Measurements from ENCODE around the gene PLK4. TPM values are rescaled to one million over a fixed set of nuclear protein-coding genes. Genes with fewer than 3 reads are reported as not detected.
A peak's percentile ranks its signal among the peaks of the same experiment; 100 is the strongest.

The PLK4 gene
- total RNA-seq (13.8 TPM), polyA plus RNA-seq (1 to 10 TPM; 1.3 to 4.5 (median 2.4) TPM)

DNA sequence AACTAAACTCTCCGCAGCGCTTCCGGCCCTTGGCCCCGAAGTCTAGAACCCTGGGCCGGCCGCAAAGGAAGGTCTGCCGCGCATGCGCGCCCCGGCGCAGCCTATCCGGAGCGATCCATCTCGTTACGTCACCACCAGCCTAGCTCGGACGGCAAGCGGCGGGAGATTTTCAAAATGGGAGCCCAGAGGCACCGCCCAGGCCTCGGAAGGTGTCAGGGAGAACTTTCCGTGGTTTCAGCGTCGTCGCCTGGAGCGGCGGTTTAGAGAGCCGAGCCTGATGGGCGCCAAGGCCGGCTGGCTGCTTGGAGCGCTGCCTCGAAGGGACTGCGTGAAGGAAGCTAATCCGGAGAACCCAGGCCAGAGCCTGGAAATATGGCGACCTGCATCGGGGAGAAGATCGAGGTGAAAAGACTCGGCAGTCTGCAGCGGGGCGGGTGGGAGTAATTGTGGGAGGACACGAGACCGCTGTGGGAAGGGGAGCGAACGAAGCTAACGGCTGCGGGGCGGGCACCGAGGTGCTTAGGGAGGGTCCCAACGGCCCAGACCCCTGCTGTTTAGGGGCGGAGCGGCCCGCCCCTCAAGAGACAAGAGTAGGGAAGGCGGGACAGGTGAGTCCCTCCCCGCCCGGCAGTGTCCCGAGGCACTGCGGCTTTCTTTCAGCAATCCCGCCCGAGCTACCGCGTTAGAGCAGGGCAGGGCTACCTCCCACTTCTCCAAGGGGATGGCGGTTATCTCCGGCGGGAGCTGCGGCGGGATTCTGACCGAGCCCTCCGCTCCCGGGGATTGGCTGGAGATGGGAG lies at the start of gene PLK4:
TSS of gene PLK4 (plus strand) at position 131 of the 800 bp plus-strand sequence. CDS start at position 373, 242 bp downstream.
- Mint-ChIP-seq H3K4me3 (peak within 1 kb of the TSS; percentile 91 to 99 (median 94)), H3K27me3 (peaks cover 8% of the 10 kb centered on the region), H3K9me3 (no peaks in the 10 kb centered on the region), H3K4me1 (peaks cover 11 to 35% (median 22%) of the 10 kb centered on the region in 4 donors), H3K36me3 (peaks cover 9% of the 10 kb centered on the region), H3K27ac (peak within 1 kb of the TSS; percentile 97 to 98 (median 97))
- Histone ChIP-seq H3K27me3 (ENCODE audit: control insufficient read depth, insufficient read depth, low read length) (no peaks in the 10 kb centered on the region), H3K36me3 (ENCODE audit: control insufficient read depth, insufficient read depth, low read length) (no peaks in the 10 kb centered on the region), H3K27ac (ENCODE audit: insufficient read depth, low read length, poor library complexity, severe bottlenecking) (peak within 1 kb of the TSS; percentile 91), H3K4me3 (ENCODE audit: low read depth, low read length) (peak within 1 kb of the TSS; percentile 98), H3K4me1 (ENCODE audit: control insufficient read depth, insufficient read depth, low read length, poor library complexity, severe bottlenecking) (peaks cover 18% of the 10 kb centered on the region), H3K9me3 (ENCODE audit: control insufficient read depth in 2 of 2, low read length in 2 of 2) (no peaks in the 10 kb centered on the region)
- peak; percentile 95 for ATAC-seq (ENCODE audit: low read depth in 2 of 2)
- DNase-seq: peak; percentile 85 to 98 (median 95)

DNA sequence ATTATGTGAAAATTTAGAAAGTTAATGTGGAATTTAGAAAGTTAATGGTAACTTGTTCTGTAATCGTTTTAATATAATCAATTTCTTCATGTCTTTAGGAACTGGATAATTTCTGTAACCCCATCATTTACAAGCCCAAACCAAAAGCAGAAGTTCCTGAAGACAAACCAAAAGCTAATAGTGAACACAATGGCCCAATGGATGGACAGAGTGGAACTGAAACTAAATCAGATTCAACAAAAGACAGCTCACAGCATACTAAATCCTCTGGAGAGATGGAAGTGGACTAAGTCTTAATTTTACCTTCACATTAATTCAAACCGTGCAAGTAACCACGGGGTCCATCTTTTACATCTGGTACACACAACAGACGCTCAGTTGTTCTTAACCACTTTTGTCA lies 48.1 kb upstream of the PLK4 start:
- Mint-ChIP-seq H3K4me1 (no peaks in the 10 kb centered on the region), H3K27me3 (peaks cover 7% of the 10 kb centered on the region), H3K9me3 (peaks cover 0 to 2% (median 0%) of the 10 kb centered on the region in 7 donors), H3K27ac (no peak overlapping the region), H3K36me3 (no peaks in the 10 kb centered on the region), H3K4me3 (no peak overlapping the region)
- Histone ChIP-seq H3K4me3 (ENCODE audit: low read depth, low read length) (no peak overlapping the region), H3K4me1 (ENCODE audit: control insufficient read depth, insufficient read depth, low read length, poor library complexity, severe bottlenecking) (no peaks in the 10 kb centered on the region), H3K27ac (ENCODE audit: insufficient read depth, low read length, poor library complexity, severe bottlenecking) (no peak overlapping the region), H3K36me3 (ENCODE audit: control insufficient read depth, insufficient read depth, low read length) (no peaks in the 10 kb centered on the region), H3K27me3 (ENCODE audit: control insufficient read depth, insufficient read depth, low read length) (peaks cover 2% of the 10 kb centered on the region), H3K9me3 (ENCODE audit: control insufficient read depth in 2 of 2, low read length in 2 of 2) (no peaks in the 10 kb centered on the region)
- ATAC-seq (ENCODE audit: low read depth in 2 of 2) (no peak), DNase-seq (no peak)

DNA sequence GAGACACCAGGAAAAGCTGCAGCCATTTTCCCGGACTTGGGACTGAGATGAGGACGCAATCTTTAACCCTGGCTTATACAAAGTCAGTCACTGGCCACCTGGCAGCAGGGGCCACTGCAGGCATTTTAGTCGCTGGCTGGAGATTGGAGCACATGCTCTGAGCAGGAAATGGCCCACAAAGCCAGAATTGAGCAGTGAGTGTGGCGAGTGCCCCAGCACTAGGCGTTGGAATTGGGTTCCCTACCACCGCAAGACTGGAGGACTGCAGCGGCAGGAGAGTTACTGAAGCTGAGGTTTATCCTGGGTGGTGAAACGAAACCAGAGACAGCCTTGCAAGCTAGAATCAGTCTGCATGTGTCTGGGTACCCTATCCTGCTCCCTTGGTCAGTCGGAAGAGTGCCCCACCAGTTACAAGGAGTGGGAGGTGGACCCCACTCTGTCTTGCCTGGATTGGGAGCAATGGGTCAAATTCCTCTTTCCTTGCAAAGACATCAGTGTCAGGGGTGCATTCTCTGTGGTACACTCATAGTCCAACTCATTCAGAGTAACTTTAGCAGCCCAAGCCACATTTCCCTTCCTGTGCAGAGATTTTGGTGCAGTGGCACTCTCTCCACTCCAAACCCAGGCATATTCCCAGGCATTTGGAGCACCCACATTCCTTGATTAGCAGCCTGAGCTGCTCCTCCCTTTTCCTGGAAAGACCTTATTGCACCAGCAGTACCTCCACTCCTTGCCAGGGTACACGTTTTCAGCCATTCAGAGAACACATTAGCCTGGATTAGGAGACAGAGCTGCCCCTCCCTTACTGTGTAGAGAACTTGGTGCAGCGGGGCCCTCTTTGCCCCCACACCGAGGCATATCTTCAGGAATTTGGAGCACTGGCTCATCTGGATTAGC lies 36.7 kb upstream of the PLK4 start:
- H3K27ac ChIP-seq (ENCODE audit: insufficient read depth, low read length, poor library complexity, severe bottlenecking): no peak overlapping the region
- Mint-ChIP-seq H3K27me3 (no peaks in the 10 kb centered on the region), H3K36me3 (peaks cover 21% of the 10 kb centered on the region), H3K4me3 (no peak overlapping the region), H3K27ac (no peak overlapping the region), H3K4me1 (peaks cover 0 to 2% (median 0%) of the 10 kb centered on the region in 4 donors), H3K9me3 (peaks cover 0 to 26% (median 11%) of the 10 kb centered on the region in 7 donors)
- ATAC-seq (ENCODE audit: low read depth in 2 of 2) (no peak), DNase-seq (no peak)
- peaks cover 13 to 26% of the 10 kb centered on the region in 2 experiments for H3K9me3 ChIP-seq (ENCODE audit: control insufficient read depth in 2 of 2, low read length in 2 of 2)
- H3K36me3 ChIP-seq (ENCODE audit: control insufficient read depth, insufficient read depth, low read length): no peaks in the 10 kb centered on the region
- H3K27me3 ChIP-seq (ENCODE audit: control insufficient read depth, insufficient read depth, low read length): no peaks in the 10 kb centered on the region
- H3K4me3 ChIP-seq (ENCODE audit: low read depth, low read length): no peak overlapping the region
- H3K4me1 ChIP-seq (ENCODE audit: control insufficient read depth, insufficient read depth, low read length, poor library complexity, severe bottlenecking): no peaks in the 10 kb centered on the region

DNA sequence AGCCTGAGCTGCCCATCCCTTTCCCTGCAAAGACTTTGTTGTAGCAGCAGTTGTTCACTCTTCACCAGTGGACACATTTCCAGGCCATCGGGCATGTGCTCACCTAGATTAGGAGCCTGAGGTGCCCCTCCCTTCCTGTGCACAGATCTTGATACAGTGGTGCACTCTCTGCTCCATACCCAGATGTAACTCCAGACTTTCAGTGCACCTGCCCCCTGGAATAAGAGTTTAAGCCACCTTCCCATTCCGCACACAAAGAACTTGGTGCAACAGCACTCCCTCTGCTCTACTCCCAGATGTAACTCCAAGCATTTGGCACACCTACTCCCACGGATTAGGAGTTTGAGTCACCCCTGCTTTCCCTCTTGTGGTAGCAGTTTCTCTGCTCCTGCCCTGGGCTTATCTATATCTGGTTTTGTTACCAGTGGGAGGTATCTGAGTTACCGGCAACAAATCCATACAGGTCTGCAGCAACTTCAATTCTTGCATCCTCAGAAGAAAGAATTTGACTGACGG lies 36.0 kb upstream of the PLK4 start:
- H3K27ac Mint-ChIP-seq: no peak overlapping the region
- H3K4me3 ChIP-seq (ENCODE audit: low read depth, low read length): no peak overlapping the region
- no peak overlapping the region for H3K4me3 Mint-ChIP-seq
- peaks cover 0 to 31% (median 14%) of the 10 kb centered on the region in 7 donors for H3K9me3 Mint-ChIP-seq
- no peaks in the 10 kb centered on the region for H3K36me3 ChIP-seq (ENCODE audit: control insufficient read depth, insufficient read depth, low read length)
- peaks cover 21% of the 10 kb centered on the region for H3K36me3 Mint-ChIP-seq
- H3K4me1 ChIP-seq (ENCODE audit: control insufficient read depth, insufficient read depth, low read length, poor library complexity, severe bottlenecking): no peaks in the 10 kb centered on the region
- peaks cover 16 to 33% of the 10 kb centered on the region in 2 experiments for H3K9me3 ChIP-seq (ENCODE audit: control insufficient read depth in 2 of 2, low read length in 2 of 2)
- H3K27me3 Mint-ChIP-seq: no peaks in the 10 kb centered on the region
- peaks cover 0 to 2% (median 0%) of the 10 kb centered on the region in 4 donors for H3K4me1 Mint-ChIP-seq
- DNase-seq (no peak), ATAC-seq (ENCODE audit: low read depth in 2 of 2) (no peak)
- no peak overlapping the region for H3K27ac ChIP-seq (ENCODE audit: insufficient read depth, low read length, poor library complexity, severe bottlenecking)
- H3K27me3 ChIP-seq (ENCODE audit: control insufficient read depth, insufficient read depth, low read length): no peaks in the 10 kb centered on the region

DNA sequence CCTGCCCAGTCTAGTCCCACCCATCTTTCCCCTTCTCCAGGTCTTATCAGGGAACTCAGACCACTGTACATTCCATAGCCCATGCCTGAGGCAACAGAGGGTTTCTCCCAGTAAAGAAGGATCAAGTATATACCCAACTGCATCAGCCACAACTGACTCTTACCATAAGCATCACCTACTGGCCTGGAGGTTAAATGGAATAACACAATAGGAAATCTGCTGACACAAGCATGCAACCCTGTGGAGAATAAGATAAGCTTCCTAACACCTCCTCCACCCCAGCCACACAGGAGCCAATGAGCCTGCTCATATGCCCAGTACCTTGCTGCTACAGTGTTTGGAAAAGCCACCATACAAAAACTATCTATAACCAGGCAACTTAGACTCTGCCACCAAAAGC lies 34.6 kb upstream of the PLK4 start:
- ATAC-seq (ENCODE audit: low read depth in 2 of 2) (no peak), DNase-seq (no peak)
- peaks cover 28% of the 10 kb centered on the region for H3K36me3 Mint-ChIP-seq
- no peaks in the 10 kb centered on the region for H3K27me3 Mint-ChIP-seq
- peak overlapping the region in 1 of 3 donors; percentile 44 for H3K27ac Mint-ChIP-seq
- peaks cover 28 to 46% of the 10 kb centered on the region in 2 experiments for H3K9me3 ChIP-seq (ENCODE audit: control insufficient read depth in 2 of 2, low read length in 2 of 2)
- H3K27me3 ChIP-seq (ENCODE audit: control insufficient read depth, insufficient read depth, low read length): no peaks in the 10 kb centered on the region
- H3K36me3 ChIP-seq (ENCODE audit: control insufficient read depth, insufficient read depth, low read length): no peaks in the 10 kb centered on the region
- H3K4me3 Mint-ChIP-seq: no peak overlapping the region
- H3K4me1 ChIP-seq (ENCODE audit: control insufficient read depth, insufficient read depth, low read length, poor library complexity, severe bottlenecking): no peaks in the 10 kb centered on the region
- peaks cover 0 to 2% (median 0%) of the 10 kb centered on the region in 4 donors for H3K4me1 Mint-ChIP-seq
- peaks cover 2 to 44% (median 21%) of the 10 kb centered on the region in 7 donors for H3K9me3 Mint-ChIP-seq
- H3K4me3 ChIP-seq (ENCODE audit: low read depth, low read length): no peak overlapping the region
- H3K27ac ChIP-seq (ENCODE audit: insufficient read depth, low read length, poor library complexity, severe bottlenecking): no peak overlapping the region

DNA sequence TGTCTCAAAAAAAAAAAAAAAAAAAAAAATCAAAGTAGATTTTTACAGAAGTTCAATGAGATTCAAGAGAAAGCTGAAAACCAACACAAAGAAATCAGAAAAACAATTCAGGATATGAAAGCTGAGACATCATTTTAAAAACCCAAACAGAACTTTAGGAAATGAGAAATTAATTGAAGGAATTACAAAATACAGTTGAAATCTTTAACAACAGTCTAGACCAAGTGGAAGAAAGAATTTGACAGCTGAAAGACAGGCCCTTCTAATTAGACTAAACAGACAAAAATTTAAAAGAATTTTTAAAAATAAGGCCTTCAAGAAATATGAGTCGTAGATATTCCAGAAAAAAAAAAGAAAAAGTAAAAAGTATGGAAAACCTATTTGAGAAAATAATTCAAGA lies 33.9 kb upstream of the PLK4 start:
- no peaks in the 10 kb centered on the region for H3K4me1 ChIP-seq (ENCODE audit: control insufficient read depth, insufficient read depth, low read length, poor library complexity, severe bottlenecking)
- no peak overlapping the region for H3K27ac ChIP-seq (ENCODE audit: insufficient read depth, low read length, poor library complexity, severe bottlenecking)
- peaks cover 29 to 52% of the 10 kb centered on the region in 2 experiments for H3K9me3 ChIP-seq (ENCODE audit: control insufficient read depth in 2 of 2, low read length in 2 of 2)
- H3K4me3 ChIP-seq (ENCODE audit: low read depth, low read length): no peak overlapping the region
- H3K36me3 ChIP-seq (ENCODE audit: control insufficient read depth, insufficient read depth, low read length): no peaks in the 10 kb centered on the region
- peaks cover 0 to 2% (median 0%) of the 10 kb centered on the region in 4 donors for H3K4me1 Mint-ChIP-seq
- H3K9me3 Mint-ChIP-seq: peaks cover 2 to 48% (median 21%) of the 10 kb centered on the region in 7 donors
- ATAC-seq (ENCODE audit: low read depth in 2 of 2) (no peak), DNase-seq (no peak)
- H3K27me3 Mint-ChIP-seq: no peaks in the 10 kb centered on the region
- H3K36me3 Mint-ChIP-seq: peaks cover 30% of the 10 kb centered on the region
- H3K27me3 ChIP-seq (ENCODE audit: control insufficient read depth, insufficient read depth, low read length): no peaks in the 10 kb centered on the region
- no peak overlapping the region for H3K4me3 Mint-ChIP-seq
- no peak overlapping the region for H3K27ac Mint-ChIP-seq

DNA sequence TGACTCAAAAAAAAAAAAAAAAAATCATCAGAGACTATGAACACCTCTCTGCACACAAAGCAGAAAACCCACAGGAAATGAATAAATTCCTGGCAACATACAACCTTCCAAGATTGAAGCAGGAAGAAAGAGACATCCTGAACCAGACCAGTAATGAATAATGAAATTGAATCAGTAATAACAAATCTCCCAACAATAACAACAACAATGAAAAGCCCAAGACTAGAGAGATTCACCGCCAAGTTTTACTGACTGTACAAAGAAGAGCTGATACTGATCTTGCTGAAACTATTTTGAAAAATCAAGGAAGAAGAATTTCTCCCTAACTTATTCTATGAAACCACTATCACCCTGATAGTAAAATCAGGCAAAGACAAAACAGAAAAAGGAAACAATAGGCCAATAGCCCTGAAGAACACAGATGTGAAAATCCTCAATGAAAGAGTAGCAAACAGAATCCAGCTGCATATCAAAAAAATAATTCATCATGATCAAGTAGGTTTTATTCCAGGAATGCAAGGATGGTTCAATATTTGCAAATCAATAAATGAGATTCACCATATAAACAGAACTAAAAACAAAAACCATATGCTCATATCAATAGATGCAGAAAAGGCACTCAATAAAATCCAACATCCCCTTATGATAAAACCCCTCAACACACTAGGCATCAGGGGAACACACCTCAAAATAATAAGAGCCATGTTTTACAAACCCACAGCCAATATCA lies 31.0 kb upstream of the PLK4 start:
- peaks cover 41 to 73% of the 10 kb centered on the region in 2 experiments for H3K9me3 ChIP-seq (ENCODE audit: control insufficient read depth in 2 of 2, low read length in 2 of 2)

More for the DNA sequence above, 31.0 kb upstream of the PLK4 start:
- no peaks in the 10 kb centered on the region for H3K27me3 Mint-ChIP-seq
- no peak overlapping the region for H3K27ac Mint-ChIP-seq
- peaks cover 32% of the 10 kb centered on the region for H3K36me3 Mint-ChIP-seq
- no peak overlapping the region for H3K4me3 ChIP-seq (ENCODE audit: low read depth, low read length)
- no peaks in the 10 kb centered on the region for H3K27me3 ChIP-seq (ENCODE audit: control insufficient read depth, insufficient read depth, low read length)
- no peak for ATAC-seq (ENCODE audit: low read depth in 2 of 2)
- no peak overlapping the region for H3K27ac ChIP-seq (ENCODE audit: insufficient read depth, low read length, poor library complexity, severe bottlenecking)
- DNase-seq: no peak
- no peaks in the 10 kb centered on the region for H3K4me1 ChIP-seq (ENCODE audit: control insufficient read depth, insufficient read depth, low read length, poor library complexity, severe bottlenecking)
- H3K9me3 Mint-ChIP-seq: peaks cover 2 to 62% (median 23%) of the 10 kb centered on the region in 7 donors
- H3K4me1 Mint-ChIP-seq: peaks cover 0 to 2% (median 0%) of the 10 kb centered on the region in 4 donors
- H3K4me3 Mint-ChIP-seq: no peak overlapping the region
- H3K36me3 ChIP-seq (ENCODE audit: control insufficient read depth, insufficient read depth, low read length): no peaks in the 10 kb centered on the region
